C4-2B (cell line): ENCODE measurements around the gene CACNG7.
A peak's percentile ranks its signal among the peaks of the same experiment; 100 is the strongest.

Experiments
- ZFX ChIP-seq: fragments of 450-650 bp; IDR thresholded peaks from 2 replicates; pipeline ENCODE4 v1.6.1; 2017
- TF ChIP-seq, protein P1 (sequence below): fragments of 450-650 bp; conservative IDR thresholded peaks from 2 replicates; pipeline ENCODE4 v1.5.1; 2017; ENCODE audit warnings: mild to moderate bottlenecking

DNA sequence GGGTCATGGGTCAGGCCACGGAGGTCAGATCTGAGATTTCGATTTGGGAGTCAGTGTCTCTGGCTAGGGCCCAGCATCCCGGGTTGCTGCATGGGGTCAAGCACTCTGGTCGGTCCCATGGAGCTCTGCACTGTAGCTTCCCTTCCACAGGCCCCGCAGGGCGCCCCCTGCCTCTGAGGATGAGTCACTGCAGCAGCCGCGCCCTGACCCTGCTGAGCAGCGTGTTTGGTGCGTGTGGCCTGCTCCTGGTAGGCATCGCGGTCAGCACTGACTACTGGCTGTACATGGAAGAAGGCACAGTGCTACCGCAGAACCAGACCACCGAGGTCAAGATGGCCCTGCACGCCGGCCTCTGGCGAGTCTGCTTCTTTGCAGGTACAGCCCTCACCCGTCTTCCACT, 3.6 kb downstream of the CACNG7 start:
- TF ChIP-seq, protein P1, sequence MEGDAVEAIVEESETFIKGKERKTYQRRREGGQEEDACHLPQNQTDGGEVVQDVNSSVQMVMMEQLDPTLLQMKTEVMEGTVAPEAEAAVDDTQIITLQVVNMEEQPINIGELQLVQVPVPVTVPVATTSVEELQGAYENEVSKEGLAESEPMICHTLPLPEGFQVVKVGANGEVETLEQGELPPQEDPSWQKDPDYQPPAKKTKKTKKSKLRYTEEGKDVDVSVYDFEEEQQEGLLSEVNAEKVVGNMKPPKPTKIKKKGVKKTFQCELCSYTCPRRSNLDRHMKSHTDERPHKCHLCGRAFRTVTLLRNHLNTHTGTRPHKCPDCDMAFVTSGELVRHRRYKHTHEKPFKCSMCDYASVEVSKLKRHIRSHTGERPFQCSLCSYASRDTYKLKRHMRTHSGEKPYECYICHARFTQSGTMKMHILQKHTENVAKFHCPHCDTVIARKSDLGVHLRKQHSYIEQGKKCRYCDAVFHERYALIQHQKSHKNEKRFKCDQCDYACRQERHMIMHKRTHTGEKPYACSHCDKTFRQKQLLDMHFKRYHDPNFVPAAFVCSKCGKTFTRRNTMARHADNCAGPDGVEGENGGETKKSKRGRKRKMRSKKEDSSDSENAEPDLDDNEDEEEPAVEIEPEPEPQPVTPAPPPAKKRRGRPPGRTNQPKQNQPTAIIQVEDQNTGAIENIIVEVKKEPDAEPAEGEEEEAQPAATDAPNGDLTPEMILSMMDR: peak; percentile 49
- no peak for TF ChIP-seq ZFX
